GM18511 (cell line): Measurements from ENCODE around the gene ZNF501.
A peak's percentile ranks its signal among the peaks of the same experiment; 100 is the strongest.

ENCODE experiments used
- ATAC-seq: cut with Tn5 transposase; IDR thresholded peaks from one replicate; pipeline ENCODE4 v1.9.1; 2021; ENCODE audit warnings: mild to moderate bottlenecking, moderate library complexity; ENCODE audit not compliant: unreplicated experiment

Gene ZNF501

DNA sequence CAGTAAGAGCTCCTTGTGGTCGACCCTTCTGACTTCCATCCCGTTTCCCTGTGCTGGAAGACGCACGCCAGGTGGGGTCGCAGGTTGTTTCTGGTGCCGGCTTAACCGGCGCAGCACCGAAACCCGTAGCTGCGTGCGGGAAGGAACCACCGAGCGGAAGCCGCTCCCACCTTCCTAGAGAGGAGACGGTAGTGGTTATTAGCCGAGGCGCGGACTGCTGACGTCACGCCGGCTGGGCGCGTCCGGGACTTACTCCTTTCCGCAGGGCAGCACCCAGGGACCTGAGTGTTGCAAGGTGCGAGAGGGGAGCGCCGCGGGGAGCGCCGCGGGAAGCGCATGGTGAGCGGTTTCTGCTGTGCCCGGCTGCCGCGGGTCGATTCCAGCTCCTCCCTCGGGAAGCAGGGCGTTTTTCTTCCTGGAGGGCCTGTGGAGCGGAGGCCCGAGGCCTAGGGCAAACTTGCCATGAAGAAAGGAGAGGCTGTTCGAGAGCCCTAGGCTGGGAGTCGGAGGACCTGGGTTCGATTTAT, at the start of gene ZNF501:
TSS of gene ZNF501 (plus strand) at position 252 of the 527 bp plus-strand sequence. CDS start 4,787 bp downstream, outside the sequence.
- no peak for ATAC-seq

DNA sequence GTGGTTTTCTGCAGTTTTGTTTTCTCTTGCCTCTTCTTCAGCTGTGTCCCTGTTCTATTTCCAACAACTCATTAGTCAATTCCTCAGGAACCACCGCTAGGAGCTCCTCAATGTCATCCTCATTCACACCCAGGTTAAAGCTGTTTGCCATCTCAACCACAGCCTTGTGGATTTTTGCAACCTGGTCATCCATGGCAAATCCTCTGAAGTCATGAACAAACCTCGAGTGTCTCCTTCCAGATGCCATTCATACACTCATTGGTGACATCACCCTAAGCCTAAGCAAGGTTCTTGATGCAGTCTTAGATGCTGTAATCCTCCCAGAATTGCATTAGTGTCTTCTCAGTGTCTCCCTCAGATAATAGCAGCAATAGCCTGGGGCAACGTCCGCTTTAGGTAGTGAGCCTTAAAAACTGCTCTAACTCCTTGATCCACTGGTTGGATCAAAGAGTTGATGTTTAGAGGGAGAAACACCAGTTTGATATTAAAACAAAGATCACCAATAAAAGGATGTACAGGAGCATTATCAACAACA, 48.4 kb upstream of the ZNF501 start:
- no peak for ATAC-seq

DNA sequence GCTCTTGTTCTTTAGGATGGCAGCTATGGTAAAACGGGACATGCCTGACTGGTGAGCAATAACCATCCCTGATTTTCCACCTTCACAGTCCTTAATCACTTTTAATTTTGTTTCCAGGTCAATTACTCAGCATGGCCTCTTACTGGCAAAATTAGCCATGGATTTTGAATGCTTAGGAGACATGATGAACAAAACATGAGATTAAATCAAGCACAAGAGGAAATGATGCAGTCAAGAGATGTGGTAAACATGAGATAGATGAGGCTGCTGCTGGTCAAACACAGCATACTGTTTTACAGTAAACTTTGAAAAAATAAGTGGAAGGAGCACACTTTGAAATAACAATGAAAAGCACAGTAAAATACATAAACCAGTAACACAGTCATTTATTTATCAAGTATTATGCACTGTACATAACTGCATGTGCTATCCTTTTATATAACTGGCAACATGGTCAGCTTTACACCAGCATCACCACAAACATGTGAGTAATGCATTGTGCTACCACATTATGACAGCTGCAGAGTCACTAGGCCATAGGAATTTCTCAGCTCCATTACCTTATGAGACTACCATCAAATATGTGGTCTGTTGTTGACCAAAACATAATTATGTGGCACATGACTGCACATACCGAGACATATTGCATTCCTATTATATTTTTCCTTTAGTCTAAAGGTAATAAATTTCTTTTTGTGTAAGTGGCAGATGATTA, 47.1 kb upstream of the ZNF501 start:
- no peak for ATAC-seq

DNA sequence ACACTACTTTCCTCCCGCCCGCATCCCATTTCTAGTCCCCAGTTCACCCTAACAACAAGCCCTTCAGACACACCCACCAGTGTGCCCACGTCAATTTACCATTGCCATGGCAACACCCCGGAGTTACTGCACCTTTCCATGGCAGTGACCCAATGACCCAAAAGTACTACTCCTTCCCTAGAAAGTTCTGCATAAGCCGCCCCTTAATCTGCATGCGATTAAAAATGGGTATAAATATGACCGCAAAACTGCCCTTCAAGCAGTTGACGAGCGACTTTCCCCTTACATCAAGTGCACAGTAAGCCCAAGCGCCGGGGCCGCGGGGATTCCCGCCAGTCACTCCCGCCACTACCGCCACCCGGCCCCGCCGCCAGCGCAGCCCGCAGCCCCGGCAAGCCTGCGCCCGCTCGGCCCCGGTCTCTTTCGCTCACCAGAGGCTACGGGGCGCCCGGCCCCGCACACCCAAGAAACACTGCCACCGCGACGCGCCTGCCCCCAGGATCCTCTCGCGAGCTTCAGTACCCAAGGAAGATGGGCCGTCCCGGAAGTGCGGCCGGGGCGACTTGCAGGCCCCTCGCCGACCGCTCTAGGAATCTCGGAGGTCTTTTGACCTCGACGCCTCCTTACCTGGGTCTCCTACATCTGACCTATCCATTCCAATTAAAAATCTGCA, 44.2 kb upstream of the ZNF501 start:
- peak; percentile 82 for ATAC-seq

DNA sequence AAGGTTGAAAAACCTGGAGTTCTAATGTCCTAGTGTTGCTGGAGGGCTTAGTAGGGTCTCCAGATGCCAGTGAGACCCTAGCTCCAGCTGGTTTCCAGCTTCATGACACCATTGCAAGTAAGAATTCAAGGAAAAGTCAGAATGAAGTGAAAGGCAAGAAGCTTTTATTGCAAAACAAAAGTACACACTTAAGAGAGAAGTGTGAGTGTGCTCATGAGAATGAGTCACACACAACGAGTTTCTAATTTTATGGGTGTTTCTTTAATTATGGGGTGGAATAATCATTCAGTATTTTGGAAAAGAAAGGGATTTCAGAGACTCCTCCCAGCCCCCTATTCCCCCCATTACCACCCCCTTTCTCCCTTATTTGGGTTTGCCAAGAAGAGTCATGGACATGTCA, 41.5 kb upstream of the ZNF501 start:
- no peak for ATAC-seq

DNA sequence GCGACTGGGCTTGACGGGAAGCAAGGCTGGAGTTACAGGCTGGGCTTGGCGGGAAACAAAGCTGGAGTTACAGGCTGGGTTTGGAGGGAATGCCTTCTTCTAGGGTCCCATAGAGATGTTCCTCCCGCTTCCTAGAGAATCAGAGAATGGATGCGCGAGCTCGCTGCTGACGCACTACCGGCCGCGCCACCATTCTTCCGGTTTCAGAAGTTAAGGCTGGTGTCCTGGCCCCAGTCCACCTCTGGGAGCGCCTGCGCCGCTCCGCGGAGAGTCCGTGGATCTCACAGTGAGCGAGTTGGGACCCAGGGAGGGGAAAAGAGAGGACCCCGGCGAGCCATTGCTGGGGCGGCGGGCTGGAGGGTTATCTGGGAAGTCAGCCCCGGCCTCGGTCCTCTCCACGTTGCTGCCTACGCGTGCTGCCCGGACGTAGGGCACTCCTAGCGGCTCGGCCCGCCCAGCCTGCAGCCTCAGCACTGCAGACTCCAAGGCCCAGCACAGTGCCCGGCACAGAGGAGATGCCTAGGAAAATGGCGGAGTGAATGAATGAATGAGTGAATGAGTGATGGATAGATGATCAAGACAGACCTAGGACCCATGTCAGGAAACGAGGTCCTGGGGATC, 16.9 kb upstream of the ZNF501 start, which contains the start of gene ZNF502:
TSS of gene ZNF502 (plus strand) at position 206 of the 621 bp plus-strand sequence. CDS start 7,602 bp downstream, outside the sequence.
- no peak for ATAC-seq

DNA sequence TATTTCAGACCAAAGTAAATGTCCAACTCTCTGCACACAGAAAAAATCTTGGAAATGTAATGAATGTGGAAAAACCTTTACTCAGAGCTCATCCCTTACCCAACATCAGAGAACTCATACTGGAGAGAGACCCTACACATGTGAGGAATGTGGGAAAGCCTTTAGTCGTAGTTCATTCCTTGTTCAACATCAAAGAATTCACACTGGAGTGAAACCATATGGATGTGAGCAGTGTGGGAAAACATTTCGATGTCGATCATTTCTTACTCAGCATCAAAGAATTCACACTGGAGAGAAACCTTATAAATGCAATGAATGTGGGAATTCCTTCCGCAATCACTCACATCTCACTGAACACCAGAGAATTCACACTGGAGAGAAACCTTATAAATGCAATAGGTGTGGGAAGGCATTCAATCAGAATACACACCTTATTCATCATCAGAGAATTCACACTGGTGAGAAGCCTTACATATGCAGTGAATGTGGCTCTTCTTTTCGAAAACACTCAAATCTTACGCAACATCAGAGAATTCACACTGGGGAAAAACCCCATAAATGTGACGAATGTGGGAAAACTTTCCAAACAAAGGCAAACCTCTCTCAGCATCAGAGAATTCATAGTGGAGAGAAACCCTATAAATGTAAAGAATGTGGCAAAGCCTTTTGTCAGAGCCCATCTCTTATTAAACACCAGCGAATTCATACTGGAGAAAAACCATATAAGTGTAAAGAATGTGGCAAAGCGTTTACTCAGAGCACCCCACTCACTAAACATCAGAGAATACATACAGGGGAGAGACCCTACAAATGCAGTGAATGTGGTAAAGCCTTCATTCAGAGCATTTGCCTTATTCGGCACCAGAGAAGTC, 8.0 kb upstream of the ZNF501 start:
- ATAC-seq = no peak

DNA sequence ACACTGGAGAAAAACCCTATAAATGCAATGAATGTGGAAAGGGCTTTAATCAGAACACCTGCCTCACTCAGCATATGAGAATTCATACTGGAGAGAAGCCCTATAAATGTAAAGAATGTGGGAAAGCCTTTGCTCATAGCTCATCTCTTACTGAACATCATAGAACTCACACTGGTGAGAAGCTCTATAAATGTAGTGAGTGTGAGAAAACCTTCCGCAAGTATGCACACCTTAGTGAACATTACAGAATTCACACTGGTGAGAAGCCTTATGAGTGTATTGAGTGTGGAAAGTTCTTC, 7.4 kb upstream of the ZNF501 start:
- no peak for ATAC-seq

DNA sequence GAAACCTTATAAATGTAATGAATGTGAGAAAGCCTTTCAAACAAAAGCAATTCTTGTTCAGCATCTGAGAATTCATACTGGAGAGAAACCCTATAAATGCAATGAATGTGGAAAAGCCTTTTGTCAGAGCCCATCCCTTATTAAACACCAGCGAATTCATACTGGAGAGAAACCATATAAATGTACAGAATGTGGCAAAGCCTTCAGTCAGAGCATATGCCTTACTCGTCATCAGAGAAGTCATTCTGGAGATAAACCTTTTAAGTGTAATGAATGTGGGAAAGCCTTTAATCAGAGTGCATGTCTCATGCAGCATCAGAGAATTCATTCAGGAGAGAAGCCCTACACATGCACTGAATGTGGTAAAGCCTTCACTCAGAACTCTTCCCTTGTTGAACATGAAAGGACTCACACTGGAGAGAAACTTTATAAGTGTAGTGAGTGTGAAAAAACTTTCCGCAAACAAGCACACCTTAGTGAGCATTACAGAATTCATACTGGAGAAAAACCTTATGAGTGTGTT, 5.3 kb downstream of the ZNF501 start:
- ATAC-seq = no peak

DNA sequence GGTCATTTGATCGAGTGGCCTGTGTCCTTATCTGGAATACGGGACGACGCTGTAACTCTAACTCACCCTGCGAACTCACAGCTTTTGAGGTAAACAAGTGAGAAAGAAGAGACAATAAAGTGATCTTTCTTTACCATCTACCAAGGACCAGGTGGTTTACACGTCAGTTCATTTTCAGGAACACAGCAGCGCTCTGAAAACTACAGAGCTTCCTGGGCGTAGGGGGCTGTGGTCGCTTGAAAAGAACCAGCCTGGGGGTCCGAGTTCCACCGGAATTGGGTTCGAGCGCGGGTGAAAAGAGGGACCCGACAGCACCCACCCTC, 31.6 kb downstream of the ZNF501 start:
- ATAC-seq = no peak

DNA sequence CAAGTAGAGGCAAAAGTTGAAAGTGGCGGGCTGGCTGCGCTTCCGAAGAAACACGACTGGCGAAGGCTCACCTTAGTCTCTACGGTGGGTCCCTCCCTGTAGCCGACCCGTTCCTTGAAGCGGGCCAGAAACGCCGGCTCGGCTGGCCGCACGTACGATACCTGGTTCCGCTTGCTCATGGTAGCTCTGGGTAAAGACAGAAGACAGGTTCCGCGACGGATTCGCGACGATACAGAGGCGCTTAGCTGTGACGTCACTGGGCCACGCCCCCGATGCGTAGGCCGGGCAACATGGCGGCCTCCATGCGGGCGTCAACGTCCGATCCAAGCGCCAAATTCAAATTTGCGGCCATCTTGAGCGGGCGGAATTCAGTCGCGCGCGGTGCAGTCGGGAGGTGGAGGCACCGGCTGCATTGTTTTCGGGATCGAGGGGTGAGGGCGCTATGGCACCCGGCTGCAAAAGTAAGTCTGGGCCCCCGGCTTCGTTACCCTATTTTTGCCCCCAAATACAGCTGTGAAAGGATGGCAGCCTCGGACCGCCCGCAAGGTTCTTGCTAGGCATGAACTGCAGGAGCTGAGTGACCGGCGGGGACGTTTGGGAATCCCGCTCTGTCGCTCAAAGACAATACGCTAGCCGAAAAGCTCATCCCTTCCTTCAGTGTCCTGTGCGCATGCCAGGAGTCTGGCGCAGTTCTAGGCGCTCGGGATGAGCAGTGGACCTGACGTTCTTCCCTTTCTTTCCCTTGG, 32.2 kb downstream of the ZNF501 start, which contains the start of the genes KIAA1143 and KIF15:
TSS of gene KIAA1143 (minus strand) at position 196 of the 746 bp plus-strand sequence. CDS start at position 179, 17 bp downstream.
TSS of gene KIF15 (plus strand) at position 371 of the 746 bp plus-strand sequence. CDS start at position 443, 72 bp downstream.
- ATAC-seq = peak; percentile 91

DNA sequence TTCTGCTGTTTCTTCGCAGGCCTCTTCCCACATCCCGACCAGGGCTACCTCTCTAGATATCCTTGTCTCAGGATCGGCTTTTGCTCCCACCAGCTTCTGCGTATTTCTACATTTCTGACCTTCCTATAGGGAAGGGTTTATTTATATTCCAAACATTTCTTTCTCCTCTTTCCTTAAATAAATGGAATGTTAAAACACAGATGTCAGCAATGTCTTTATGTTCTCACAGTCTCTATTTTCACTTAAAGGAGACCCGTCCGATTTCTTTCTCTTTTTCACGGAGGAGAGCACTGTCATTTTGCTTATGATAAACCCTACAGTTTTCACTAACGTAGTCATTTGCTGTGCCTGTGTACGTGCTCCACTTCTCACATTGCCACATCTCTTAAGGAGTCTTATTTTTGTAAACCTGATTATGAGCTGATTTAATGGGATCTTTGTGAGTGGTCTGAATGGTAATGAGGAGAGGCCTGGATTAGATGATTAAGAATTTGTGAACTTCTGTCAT, 32.8 kb downstream of the ZNF501 start:
- peak; percentile 22 for ATAC-seq

DNA sequence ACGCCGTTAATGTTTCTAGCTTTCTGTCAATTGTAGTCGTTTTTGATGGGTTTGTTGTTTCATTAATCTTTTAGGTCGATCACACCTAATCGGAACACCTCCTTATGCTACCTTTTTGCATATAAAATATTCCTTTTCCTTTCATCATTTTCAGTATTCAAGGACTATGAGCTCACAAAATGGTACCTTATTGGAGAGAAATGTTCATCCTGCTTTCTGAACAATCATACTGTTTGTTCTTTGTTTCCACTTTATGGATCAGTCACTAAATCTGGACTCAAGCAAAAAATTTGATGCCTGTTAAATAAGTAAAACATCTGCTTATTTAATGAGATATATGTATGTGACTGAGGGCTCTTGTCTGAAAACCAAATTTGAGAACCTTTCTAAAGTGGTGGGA, 33.3 kb downstream of the ZNF501 start:
- ATAC-seq = no peak

DNA sequence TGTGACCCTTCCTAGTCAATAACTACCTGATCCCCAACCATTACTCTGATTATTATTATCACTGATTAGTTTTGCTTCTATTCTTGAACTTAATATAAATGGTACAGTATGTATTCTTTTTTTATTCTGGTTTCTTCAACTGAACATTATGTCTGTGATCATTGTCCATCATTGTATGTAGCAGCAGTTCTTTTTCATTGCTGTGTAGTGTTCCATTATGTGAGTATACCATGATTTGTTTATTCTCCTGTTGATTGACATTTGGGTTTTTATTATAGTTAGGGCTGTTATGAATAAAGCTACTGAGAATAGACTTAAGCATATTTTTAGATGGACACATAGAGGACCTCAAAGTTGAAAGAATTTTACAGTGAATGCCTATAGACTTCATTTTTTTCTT, 34.8 kb downstream of the ZNF501 start:
- no peak for ATAC-seq

DNA sequence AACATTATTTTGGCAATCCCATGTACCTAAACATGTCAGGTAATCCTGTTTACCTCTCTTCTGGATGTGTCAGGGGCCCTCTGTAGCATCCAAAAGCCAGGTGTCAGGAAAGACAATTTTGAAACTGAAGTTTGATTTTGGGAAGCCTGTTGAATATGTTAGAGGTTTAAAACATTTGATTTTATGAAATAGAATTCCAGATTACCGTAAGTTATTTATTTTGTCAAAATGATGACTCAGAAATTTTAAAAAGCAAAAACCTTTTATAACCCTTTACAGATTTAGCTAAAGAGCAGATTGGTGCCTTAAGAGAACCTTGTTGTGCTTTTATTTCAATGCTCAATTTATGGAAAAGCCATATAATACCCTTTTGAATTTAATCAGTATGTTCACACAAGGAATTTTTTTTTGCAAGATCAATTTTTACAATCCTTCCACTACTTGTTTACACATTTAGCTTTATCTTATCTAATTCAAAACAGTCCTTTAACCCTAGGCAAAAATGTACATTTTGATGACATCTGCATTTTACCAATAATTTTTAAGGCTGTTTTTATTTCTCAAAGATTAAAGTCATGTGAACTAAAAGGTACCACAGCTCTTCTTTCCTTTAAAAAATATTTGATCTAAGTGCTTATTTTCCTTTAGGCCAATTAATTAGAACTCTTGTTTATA, 42.1 kb downstream of the ZNF501 start:
- ATAC-seq = no peak

DNA sequence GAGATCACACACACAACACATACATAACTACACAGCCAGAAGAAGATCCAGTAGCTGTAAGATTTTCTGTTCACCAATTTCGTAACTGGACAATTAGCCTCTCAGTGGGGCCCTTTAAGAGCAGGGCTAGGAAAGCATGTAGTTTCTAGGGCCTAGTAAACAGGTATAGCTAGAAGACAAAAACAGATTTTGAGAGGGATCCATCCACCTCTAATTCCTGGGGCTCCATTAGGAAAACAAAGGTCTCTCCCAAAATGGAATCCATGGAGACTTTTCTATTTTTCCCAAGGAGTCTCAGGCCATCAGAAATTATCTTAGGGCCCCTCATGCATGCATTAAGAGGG, 42.6 kb downstream of the ZNF501 start:
- ATAC-seq = no peak

DNA sequence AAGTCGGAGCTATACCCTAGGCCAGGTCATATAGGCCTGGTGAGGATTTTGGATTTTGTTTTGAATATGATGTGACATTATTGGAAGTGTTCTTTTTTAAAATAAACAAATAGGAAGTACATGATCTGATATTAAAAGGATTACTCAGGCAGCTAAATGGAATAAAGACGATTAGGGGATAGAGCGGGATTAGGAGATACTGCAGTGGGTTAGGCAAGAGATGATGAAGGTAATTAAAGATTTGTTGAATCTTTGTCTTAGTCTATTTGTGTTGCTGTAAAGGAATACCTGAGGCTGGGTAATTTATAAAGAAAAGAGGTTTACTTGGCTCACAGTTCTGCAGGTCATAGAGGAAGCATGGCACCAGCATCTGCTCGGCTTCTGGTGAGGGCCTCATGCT, 53.5 kb downstream of the ZNF501 start:
- ATAC-seq = no peak
